Epithelial cell of proximal tubule (primary cell): ENCODE measurements around the gene TM6SF1. TPM values are rescaled to one million over a fixed set of nuclear protein-coding genes. Genes with fewer than 3 reads are reported as not detected.
"Not testable (repeated sequence)": the region's sequence is repeated elsewhere in the genome, so short reads cannot be mapped to it uniquely, and the experiment has no call there.

ENCODE experiments used
- DNase-seq: peaks from one replicate; pipeline ENCODE4 v3.0.0-alpha.2; 2011; ENCODE audit warnings: low read depth
- H3K4me3 ChIP-seq: 2 replicates; pipeline ENCODE4 v1.5.1; 2011; ENCODE audit warnings: low read depth, mild to moderate bottlenecking, low read length
- CTCF ChIP-seq: conservative IDR thresholded peaks from 2 replicates; pipeline ENCODE4 v1.5.1; 2012; ENCODE audit warnings: low read depth, mild to moderate bottlenecking, low read length
- total RNA-seq: library from RNA; depleted of rRNA; stranded (reverse); fragments of >200 nt; gene quantifications from 2 replicates; pipeline ENCODE4 v1.2.3, GENCODE V29; 2015

TM6SF1 gene
- total RNA-seq, 1 donor from 2014 or later: 0.81 TPM

- no peak overlapping the region for H3K4me3 ChIP-seq
- no peak for TF ChIP-seq CTCF
- no peak for DNase-seq
These were observed 25.5 kb downstream of the TM6SF1 start for GRCh38 chr15:83132861-83133523.

DNA sequence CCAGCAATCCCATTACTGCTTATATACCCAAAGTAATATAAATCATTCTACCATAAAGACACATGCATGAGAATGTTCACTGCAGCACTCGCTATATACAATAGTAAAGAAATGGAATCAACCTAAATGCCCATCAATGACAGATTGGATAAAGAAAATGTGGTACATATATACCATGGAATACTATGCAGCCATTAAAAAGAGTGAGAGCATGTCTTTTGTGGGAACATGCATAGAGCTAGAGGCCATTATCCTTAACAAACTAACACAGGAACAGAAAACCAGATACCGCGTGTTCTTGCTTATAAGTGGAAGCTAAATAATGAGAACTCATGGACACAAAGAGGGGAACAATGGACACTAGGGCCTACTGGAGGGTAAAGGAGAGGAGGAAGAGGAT is 34.7 kb downstream of the TM6SF1 start:
- not testable (repeated sequence) for H3K4me3 ChIP-seq, DNase-seq

DNA sequence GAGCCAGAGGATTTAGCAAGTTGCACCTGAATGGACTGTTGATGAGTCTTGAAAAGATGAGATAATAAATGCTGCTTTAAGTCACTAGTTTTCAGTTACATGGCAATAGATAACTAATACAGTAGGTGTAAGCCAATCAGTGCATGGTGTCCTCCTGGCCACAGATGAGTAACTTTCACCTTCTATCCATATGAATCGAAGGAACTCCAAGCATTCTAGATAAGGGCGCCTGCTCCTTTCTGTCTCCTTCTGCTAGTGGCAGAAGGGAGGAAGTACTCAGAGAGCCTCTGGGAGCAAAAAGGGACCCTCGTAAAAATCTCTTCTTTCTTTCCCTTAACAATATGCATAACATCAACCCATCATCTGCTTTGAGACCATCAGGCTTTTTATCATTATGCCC is 37.3 kb downstream of the TM6SF1 start:
- TF ChIP-seq CTCF: no peak
- DNase-seq: no peak
- no peak overlapping the region for H3K4me3 ChIP-seq

- no peak for DNase-seq
- no peak for TF ChIP-seq CTCF
- no peak overlapping the region for H3K4me3 ChIP-seq
These were observed 45.8 kb downstream of the TM6SF1 start for GRCh38 chr15:83153288-83153687.

GRCh38 chr15:83155942-83156341 is 48.5 kb downstream of the TM6SF1 start:
- no peak for DNase-seq
- no peak overlapping the region for H3K4me3 ChIP-seq
- no peak for TF ChIP-seq CTCF

DNA sequence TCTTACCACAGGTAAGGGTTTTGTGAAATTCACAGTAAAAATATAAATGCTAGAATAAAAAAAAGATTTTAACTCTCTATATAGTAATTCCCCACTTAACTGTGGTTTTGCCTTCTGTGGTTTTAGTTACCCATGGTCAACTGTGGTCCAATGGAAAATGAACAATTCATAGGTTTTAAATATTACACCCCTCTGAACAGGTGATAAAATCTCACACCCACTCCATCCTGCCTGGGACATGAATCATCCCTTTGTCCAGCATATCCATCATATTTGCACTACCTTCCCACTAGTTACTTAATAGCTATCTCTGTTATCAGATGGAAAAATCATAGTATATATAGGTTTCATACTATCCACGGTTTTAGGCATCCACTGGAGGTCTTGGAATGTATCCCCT is 50.9 kb downstream of the TM6SF1 start:
- H3K4me3 ChIP-seq: no peak overlapping the region
- TF ChIP-seq CTCF: no peak
- DNase-seq: no peak

DNA sequence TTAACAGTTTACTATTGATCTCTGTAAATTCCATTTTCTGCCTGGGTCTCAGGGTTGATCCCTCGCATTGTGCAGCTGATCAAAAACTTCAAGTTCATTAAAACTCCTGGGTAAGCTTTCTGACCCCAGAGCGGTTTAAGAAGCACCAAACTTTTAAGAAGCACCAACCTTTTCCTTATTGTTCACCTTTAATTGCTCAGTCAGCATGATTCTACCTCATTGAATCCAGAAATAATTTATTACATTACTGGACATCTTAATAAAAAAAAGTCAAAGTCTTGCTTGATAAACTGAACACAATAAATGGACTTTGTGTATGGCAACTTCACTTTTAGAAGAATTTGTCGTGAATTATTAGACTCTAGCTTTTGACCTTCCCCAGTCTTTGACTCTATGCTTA is 53.3 kb downstream of the TM6SF1 start:
- no peak overlapping the region for H3K4me3 ChIP-seq
- no peak for TF ChIP-seq CTCF
- DNase-seq: no peak

DNA sequence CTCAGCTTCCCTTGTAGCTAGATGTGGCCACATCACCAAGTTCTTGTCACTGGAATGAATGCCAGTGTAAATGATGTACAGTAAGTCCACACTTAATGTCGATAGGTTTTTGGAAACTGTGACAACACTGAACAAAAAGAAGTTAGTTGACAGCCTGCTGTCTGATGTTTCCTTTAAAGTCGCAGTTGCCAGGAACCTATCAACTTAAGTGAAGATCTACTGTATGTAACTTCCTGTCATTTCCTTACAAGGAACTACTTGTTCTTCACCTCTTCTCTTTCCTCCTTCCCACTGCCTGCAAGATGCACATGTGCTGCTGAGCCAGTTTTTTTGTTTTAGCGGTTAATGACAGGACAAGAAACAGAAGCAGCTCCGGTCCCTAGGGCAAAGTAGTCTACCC is 55.6 kb downstream of the TM6SF1 start:
- no peak for TF ChIP-seq CTCF
- H3K4me3 ChIP-seq: no peak overlapping the region
- no peak for DNase-seq
